ENCODE measurements around the gene TWF2.

Gene TWF2

DNA sequence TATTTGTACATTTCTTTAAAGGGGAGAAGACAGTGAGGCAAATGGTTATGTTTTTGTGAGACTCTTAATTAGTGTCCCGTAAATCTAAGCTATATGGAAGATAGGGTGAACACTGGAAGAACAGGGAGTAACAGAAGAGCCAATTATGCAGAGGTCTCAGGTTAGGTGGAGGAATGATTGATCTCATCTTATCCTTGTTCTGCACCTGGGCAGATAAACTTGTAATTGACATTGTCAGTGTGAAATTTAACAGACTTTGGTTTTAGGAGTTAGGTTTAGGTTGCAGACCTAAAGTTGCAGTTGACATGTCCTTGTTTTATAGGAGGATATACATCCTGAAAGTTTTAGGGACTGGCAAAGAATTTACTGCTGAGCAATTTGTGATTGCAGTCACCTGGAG, 3.1 kb upstream of the TWF2 start:
- H3K27ac Mint-ChIP-seq (ENCODE audit: low read depth), result no peak overlapping the region
- DNase-seq (ENCODE audit: low spot score in 2 of 2) (no peak), ATAC-seq (replicated peaks; ENCODE audit: extremely low read depth, poor library complexity, severe bottlenecking) (no peak)
- H3K36me3 Mint-ChIP-seq (ENCODE audit: insufficient read depth), result peaks cover 22% of the 10 kb centered on the region
- no peaks in the 10 kb centered on the region for H3K9me3 Mint-ChIP-seq
- H3K4me1 Mint-ChIP-seq, result peaks cover 61% of the 10 kb centered on the region
- no peaks in the 10 kb centered on the region for H3K27me3 Mint-ChIP-seq
- H3K4me3 Mint-ChIP-seq, result no peak overlapping the region

DNA sequence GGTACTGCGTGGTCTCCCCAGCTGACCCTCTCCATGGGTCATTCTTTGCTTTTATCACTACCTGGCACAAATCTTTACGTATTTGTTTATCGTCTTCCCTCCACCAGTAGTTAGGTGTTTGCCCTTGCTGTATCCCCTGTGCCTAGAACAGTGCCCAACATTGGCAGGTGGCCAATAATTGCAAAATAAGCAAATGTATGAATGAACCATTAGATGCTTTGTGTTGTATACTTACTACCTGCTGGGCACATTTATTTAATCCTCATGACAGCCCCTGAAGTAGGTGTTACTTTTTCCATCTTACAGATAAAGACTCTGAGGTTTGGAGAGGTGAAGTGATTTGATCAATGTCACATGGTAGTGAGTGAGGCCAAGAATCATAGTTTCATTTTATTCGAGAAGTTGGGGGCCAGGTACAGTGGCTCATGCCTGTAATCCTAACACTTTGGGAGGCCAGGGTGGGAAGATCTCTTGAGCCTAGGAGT, 2.0 kb upstream of the TWF2 start:
- Mint-ChIP-seq H3K27ac (ENCODE audit: low read depth) (peak overlapping the region; percentile 39), H3K36me3 (ENCODE audit: insufficient read depth) (peaks cover 17% of the 10 kb centered on the region), H3K4me1 (peaks cover 62% of the 10 kb centered on the region), H3K27me3 (no peaks in the 10 kb centered on the region), H3K4me3 (peak overlapping the region; percentile 99), H3K9me3 (no peaks in the 10 kb centered on the region)
- no peak for ATAC-seq (replicated peaks; ENCODE audit: extremely low read depth, poor library complexity, severe bottlenecking)
- no peak for DNase-seq (ENCODE audit: low spot score in 2 of 2)

DNA sequence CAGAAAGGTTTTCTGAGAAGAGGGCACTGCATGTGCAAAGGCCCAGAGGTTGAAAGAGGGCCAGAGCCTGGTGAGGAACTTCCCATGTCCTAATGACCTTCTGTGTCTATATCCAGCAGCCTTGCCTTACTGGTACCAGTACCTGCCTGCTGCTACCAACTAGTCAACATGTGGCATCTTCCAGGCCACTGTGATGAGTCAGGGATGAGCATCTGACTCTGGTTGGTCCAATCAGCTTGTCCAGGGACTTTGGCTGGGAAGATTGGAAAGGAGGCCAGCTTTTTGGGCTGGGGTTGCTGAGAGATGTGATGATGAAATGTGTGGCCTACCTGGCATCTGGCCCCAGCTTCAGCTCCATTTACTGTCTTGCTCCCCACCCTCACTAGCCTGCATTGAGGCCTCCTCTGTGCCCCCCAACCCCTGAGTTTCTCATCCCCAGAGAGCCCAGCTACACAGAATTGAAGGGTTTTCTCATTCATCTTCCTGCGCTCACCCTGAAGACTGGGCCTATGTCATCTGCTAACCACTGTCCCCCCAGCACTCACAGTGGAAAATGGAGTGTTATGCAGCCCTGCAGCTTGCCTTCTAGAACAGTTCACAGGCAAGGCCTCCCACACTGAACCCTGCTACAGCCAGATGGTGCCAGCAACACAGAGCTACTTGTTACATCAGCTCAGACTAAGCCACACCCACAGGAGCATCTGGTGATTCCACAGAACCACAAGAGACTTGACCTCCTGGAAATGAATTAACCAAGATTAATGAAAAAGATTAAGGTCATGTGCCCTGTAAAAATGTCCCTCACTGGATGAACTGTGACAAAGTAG, 1.3 kb upstream of the TWF2 start:
- peak overlapping the region; percentile 82 for H3K27ac Mint-ChIP-seq (ENCODE audit: low read depth)
- DNase-seq (ENCODE audit: low spot score in 2 of 2) (no peak), ATAC-seq (replicated peaks; ENCODE audit: extremely low read depth, poor library complexity, severe bottlenecking) (no peak)
- no peaks in the 10 kb centered on the region for H3K9me3 Mint-ChIP-seq
- no peaks in the 10 kb centered on the region for H3K27me3 Mint-ChIP-seq
- H3K4me3 Mint-ChIP-seq, result peak overlapping the region; percentile 99
- peaks cover 68% of the 10 kb centered on the region for H3K4me1 Mint-ChIP-seq
- H3K36me3 Mint-ChIP-seq (ENCODE audit: insufficient read depth), result peaks cover 17% of the 10 kb centered on the region

DNA sequence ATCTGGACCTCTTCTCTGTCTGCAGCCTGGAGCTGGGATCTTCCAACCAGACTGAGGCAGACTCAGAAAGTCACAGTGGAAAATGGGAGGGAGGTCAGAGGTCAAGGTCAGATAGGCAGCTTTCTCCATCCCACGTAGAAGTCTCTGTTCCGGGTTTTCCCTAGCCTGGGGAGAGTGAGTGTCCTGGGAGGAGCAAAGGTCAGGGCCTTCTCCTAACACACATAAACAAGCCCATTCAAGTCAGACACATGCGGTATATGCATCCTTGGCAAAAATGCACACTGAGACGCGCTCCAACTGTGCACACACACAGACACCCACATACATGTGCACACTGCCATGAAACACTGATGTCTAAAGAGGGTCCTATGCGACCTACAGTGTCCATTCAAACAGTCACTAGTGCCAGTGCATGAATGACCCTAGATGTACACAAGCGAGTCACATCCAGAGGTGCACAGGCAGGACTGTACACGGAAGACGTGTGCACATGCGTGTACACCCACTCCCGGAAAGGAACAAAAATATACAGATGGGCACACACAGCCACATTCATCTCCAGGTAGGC, 681 bp downstream of the TWF2 start:
- peak overlapping the region; percentile 99 for H3K4me3 Mint-ChIP-seq
- peak overlapping the region; percentile 82 for H3K27ac Mint-ChIP-seq (ENCODE audit: low read depth)
- H3K4me1 Mint-ChIP-seq, result peaks cover 65% of the 10 kb centered on the region
- H3K36me3 Mint-ChIP-seq (ENCODE audit: insufficient read depth), result peaks cover 26% of the 10 kb centered on the region
- H3K9me3 Mint-ChIP-seq, result no peaks in the 10 kb centered on the region
- H3K27me3 Mint-ChIP-seq, result no peaks in the 10 kb centered on the region
- DNase-seq (ENCODE audit: low spot score in 2 of 2) (no peak), ATAC-seq (replicated peaks; ENCODE audit: extremely low read depth, poor library complexity, severe bottlenecking) (no peak)

DNA sequence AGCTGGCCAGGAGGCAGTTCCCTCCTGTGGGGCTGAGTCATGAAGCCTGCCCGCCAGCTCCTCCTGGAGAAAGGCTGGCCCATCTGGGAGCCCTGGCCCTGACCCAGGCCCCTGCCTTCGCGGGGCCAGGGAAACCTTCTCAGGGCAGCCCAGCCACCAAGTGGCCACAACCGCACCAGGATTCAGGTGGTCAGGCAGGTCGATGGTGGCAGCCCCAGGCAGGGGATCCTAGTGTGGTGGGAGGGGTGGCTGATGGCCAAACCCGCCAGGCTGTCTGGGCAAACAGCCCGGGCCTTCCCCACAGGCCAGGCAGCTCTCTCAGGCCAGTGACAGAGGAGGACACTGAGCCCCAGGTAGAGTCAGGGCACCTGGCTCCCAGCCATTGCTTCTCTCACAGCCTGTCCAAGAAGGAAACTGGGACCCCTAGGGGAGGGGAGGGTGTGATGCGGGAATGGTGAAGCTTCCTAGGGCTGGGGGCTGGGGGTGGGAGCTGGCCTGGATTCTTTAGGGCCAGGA, 1.2 kb downstream of the TWF2 start:
- no peaks in the 10 kb centered on the region for H3K27me3 Mint-ChIP-seq
- no peak overlapping the region for H3K27ac Mint-ChIP-seq (ENCODE audit: low read depth)
- ATAC-seq (replicated peaks; ENCODE audit: extremely low read depth, poor library complexity, severe bottlenecking), result no peak
- no peak for DNase-seq (ENCODE audit: low spot score in 2 of 2)
- H3K36me3 Mint-ChIP-seq (ENCODE audit: insufficient read depth), result peaks cover 26% of the 10 kb centered on the region
- no peaks in the 10 kb centered on the region for H3K9me3 Mint-ChIP-seq
- peaks cover 62% of the 10 kb centered on the region for H3K4me1 Mint-ChIP-seq
- peak overlapping the region; percentile 99 for H3K4me3 Mint-ChIP-seq

DNA sequence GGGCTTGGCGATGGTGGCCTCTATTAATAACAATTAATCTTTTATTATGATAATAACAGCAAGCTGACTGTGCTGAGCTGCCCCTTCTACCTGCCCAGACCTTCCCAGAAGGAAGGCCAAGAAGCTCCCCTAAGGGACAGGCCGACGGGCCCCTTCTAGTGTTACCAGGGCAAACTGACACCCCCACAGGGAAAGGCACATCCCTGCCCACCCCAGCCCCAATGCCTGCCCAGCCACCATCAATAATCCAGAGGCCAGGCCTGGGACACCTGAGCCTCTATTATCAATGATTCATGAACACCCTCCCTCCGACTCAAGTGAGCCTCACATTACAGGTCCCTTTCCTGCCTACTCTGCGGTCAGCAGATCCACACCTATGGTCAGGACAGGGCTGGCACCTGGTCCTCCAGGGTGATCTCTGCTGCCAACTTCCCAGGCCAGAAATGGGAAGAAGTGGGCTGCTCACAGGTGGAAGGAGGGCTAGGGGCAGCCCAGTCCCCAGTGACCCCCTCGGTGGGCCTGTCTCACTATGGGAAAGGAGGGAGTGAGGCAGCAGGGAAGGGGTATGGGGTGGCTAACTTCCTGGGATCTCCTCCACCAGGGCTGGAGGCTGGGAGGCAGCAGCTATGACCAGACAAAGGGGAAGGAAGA, 1.8 kb downstream of the TWF2 start:
- DNase-seq (ENCODE audit: low spot score in 2 of 2), result no peak
- Mint-ChIP-seq H3K4me3 (peak overlapping the region; percentile 99), H3K27ac (ENCODE audit: low read depth) (no peak overlapping the region), H3K4me1 (peaks cover 67% of the 10 kb centered on the region), H3K9me3 (no peaks in the 10 kb centered on the region), H3K27me3 (no peaks in the 10 kb centered on the region), H3K36me3 (ENCODE audit: insufficient read depth) (peaks cover 24% of the 10 kb centered on the region)
- no peak for ATAC-seq (replicated peaks; ENCODE audit: extremely low read depth, poor library complexity, severe bottlenecking)

DNA sequence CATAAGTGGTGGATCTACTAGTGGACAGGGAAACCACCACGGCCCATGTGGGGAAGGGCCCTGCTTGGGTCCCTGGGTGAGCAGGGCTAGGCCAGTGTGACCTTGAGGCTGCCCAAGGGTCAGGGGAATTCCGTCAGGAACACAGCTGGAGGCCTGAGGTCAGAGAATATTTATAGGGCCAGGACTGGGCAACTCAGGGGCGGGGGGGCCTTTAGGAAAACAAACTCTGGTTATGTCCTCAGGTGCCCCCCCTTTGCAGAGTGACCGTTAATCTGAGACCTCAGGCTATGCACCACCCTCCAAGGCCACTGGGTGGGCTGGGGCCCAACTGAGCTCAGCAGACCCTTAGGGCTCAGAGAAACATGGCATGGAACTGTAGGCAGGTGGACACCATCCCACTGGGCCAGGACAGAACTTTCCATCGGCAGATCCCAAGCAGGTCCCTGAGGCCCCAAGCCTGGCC, 2.5 kb downstream of the TWF2 start:
- H3K4me1 Mint-ChIP-seq, result peaks cover 72% of the 10 kb centered on the region
- H3K27me3 Mint-ChIP-seq, result no peaks in the 10 kb centered on the region
- no peaks in the 10 kb centered on the region for H3K9me3 Mint-ChIP-seq
- peaks cover 27% of the 10 kb centered on the region for H3K36me3 Mint-ChIP-seq (ENCODE audit: insufficient read depth)
- no peak overlapping the region for H3K27ac Mint-ChIP-seq (ENCODE audit: low read depth)
- ATAC-seq (replicated peaks; ENCODE audit: extremely low read depth, poor library complexity, severe bottlenecking) (no peak), DNase-seq (ENCODE audit: low spot score in 2 of 2) (no peak)
- peak overlapping the region; percentile 99 for H3K4me3 Mint-ChIP-seq

DNA sequence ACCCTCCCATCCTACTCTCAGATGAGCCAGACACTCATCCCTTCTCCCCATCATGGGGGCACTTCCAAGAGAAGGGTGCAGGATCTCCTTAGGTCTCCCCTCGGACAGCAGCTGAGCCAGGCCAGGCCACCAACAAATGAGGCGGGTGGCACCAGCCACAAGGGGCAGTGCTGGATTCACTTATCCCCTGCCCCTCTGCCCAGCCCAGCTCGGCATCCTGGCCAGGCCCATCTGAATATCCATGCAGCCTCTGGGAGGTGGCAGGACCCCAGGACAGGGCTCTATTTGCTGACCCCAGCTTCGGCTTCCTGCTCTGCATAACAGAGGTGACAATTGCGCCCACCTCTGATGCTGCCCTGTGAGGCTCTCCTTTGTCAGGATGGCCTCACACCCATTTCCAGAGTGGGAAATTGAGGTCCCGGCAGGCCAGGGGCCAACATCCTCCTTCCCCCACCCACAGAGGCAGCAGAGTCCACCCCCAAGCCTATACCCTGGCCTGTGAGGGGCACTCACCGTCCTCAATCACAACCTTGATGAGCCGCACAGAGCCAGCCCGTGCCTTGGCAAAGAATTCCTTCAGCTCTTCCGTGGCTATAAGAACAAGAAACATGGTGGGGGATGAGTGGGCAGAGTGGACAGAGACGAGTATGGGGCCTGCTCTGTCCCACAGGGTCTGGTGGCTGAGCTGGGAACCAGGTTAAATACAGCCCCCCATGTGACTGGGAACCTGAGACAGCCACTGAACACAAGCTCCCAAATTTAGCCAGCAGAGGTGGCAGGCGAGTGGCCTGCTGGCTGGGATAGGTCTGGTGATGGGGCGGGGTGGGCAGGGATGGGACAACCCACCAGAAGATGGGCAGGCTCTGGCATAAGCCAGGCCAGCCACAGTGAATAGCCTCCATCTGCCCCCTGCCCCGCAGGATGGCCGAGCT, 4.2 kb downstream of the TWF2 start:
- H3K4me1 Mint-ChIP-seq, result peaks cover 61% of the 10 kb centered on the region
- no peaks in the 10 kb centered on the region for H3K27me3 Mint-ChIP-seq
- DNase-seq (ENCODE audit: low spot score in 2 of 2) (no peak), ATAC-seq (replicated peaks; ENCODE audit: extremely low read depth, poor library complexity, severe bottlenecking) (no peak)
- H3K9me3 Mint-ChIP-seq, result no peaks in the 10 kb centered on the region
- H3K36me3 Mint-ChIP-seq (ENCODE audit: insufficient read depth), result peaks cover 37% of the 10 kb centered on the region
- H3K27ac Mint-ChIP-seq (ENCODE audit: low read depth), result no peak overlapping the region
- H3K4me3 Mint-ChIP-seq, result no peak overlapping the region

DNA sequence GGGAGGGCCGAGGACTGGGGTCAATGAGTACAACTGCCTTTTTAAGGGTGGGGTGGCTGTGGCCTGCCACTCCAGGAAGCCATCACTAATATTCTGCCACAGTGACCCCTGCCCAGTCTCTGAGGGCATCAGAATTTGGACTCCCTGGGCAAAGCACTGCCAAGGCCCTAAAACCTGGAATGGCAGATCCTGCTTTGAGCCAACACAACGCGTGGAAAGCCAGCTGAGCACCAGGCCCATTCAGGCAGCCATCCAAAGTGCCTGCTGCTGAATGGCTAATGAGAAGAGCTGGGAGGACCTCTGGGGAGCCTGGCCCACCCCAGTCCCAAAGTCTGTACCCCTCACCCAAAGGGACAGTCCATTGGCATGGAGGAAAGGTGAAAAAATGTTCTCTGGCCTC, 5.0 kb downstream of the TWF2 start:
- Mint-ChIP-seq H3K36me3 (ENCODE audit: insufficient read depth) (peaks cover 40% of the 10 kb centered on the region), H3K27ac (ENCODE audit: low read depth) (no peak overlapping the region)

DNA sequence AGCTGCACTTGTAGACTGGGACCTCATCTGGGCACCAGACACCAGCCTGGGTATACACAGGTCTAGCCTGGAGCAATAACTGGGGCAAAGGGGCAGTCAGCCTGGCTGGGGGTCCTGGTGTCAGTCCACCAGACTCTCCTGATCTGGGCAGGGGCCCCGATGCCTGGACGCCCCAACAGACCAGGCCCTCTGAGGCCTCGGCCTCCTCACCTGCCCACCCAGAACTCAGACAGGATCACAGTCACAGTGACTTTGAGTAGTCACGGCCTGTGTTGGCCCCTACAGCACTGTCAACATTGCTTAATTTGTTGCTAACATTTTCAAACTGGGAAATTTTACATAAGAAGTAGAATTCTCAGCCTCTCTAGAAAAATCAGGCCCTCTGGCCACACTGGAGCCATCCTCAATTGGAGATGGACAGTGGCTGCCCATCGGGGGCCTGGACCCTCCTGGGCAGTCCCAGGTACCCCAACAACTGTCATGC, 5.8 kb downstream of the TWF2 start:
- Mint-ChIP-seq H3K4me1 (peaks cover 49% of the 10 kb centered on the region), H3K36me3 (ENCODE audit: insufficient read depth) (peaks cover 36% of the 10 kb centered on the region), H3K27me3 (no peaks in the 10 kb centered on the region), H3K4me3 (peak overlapping the region; percentile 13), H3K9me3 (no peaks in the 10 kb centered on the region), H3K27ac (ENCODE audit: low read depth) (peak overlapping the region; percentile 64)
- DNase-seq (ENCODE audit: low spot score in 2 of 2), result no peak
- ATAC-seq (replicated peaks; ENCODE audit: extremely low read depth, poor library complexity, severe bottlenecking), result no peak

More for the DNA sequence above, 5.0 kb downstream of the TWF2 start:
- no peaks in the 10 kb centered on the region for H3K9me3 Mint-ChIP-seq
- no peaks in the 10 kb centered on the region for H3K27me3 Mint-ChIP-seq
- peak overlapping the region; percentile 13 for H3K4me3 Mint-ChIP-seq
- peaks cover 54% of the 10 kb centered on the region for H3K4me1 Mint-ChIP-seq
- DNase-seq (ENCODE audit: low spot score in 2 of 2) (no peak), ATAC-seq (replicated peaks; ENCODE audit: extremely low read depth, poor library complexity, severe bottlenecking) (no peak)

DNA sequence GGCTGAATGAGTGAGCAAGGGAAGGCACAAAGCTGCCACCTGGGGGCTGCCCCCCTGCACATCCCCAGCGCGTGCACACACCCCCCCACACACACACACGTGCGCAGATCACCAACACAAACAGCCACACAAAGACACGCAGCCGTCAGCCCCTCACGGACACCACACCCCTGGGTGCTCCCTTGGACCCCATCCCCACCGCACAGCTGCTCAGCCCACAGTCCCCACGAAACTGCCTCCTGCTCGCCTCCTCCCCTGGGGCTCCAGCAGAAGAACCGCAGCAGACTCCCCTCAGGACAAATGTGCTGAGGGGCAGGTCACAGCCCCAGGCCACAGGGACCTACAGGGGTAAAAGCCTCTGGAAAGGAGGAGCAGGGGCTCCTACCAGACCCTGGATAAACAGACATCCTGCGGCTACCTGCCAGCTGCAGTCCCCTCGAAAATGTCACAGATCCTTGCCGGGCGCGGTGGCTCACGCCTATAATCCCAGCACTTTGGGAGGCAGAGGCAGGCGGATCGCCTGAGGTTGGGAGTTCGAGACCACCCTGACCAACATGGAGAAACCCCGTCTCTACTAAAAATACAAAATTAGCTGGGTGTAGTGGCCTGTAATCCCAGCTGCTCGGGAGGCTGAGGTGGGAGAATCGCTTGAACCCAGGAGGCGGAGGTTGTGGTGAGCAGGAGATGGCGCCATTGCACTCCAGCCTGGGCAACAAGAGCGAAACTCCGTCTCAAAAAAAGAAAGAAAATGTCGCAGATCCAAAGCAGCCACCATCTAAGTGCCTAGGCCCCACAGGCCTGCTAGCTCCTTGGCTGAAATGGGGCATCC, 6.5 kb downstream of the TWF2 start:
- no peak for DNase-seq (ENCODE audit: low spot score in 2 of 2)
- H3K4me3 Mint-ChIP-seq, result peak overlapping the region; percentile 13
- H3K27ac Mint-ChIP-seq (ENCODE audit: low read depth), result peak overlapping the region; percentile 64
- H3K4me1 Mint-ChIP-seq, result peaks cover 46% of the 10 kb centered on the region
- H3K9me3 Mint-ChIP-seq, result no peaks in the 10 kb centered on the region
- ATAC-seq (replicated peaks; ENCODE audit: extremely low read depth, poor library complexity, severe bottlenecking), result no peak
- no peaks in the 10 kb centered on the region for H3K27me3 Mint-ChIP-seq
- H3K36me3 Mint-ChIP-seq (ENCODE audit: insufficient read depth), result peaks cover 36% of the 10 kb centered on the region
